DND-41 (cell line): Measurements from ENCODE around the gene HLA-DPB1.
"Not testable (repeated sequence)": the region's sequence is repeated elsewhere in the genome, so short reads cannot be mapped to it uniquely, and the experiment has no call there.

Experiments
- ATAC-seq: fragments of 200-7000 bp; cut with Tn5 transposase; 3 replicates; pipeline ENCODE4 v1.9.1; 2021; ENCODE audit warnings: low read depth; ENCODE audit not compliant: insufficient read depth
- DNase-seq: peaks from one replicate; pipeline ENCODE4 v3.0.0-alpha.2; 2020
- H2AFZ ChIP-seq: 2 replicates; pipeline ENCODE4 v1.6.0; 2012; ENCODE audit warnings: low read depth, low read length
- H3K27ac ChIP-seq: 2 replicates; pipeline ENCODE4 v1.5.1; 2012; ENCODE audit warnings: low read length, inconsistent platforms
- H3K27me3 ChIP-seq: fragments of 200-600 bp; sonication (generic); 2 replicates; pipeline ENCODE4 v1.6.0; 2012; ENCODE audit warnings: low read length, mild to moderate bottlenecking, inconsistent platforms; ENCODE audit not compliant: insufficient read depth, poor library complexity
- H3K36me3 ChIP-seq: 2 replicates; pipeline ENCODE4 v1.5.1; 2012; ENCODE audit warnings: low read length, inconsistent platforms; ENCODE audit not compliant: insufficient read depth
- H3K4me1 ChIP-seq: 2 replicates; pipeline ENCODE4 v1.5.1; 2012; ENCODE audit warnings: mild to moderate bottlenecking, low read length; ENCODE audit not compliant: insufficient read depth
- H3K4me2 ChIP-seq: 2 replicates; pipeline ENCODE4 v1.6.0; 2012; ENCODE audit warnings: mild to moderate bottlenecking, moderate library complexity, low read length, inconsistent platforms; ENCODE audit not compliant: insufficient read depth
- H3K4me3 ChIP-seq, 2 experiments: fragments of 200-600 bp in 1 of 2; shearing (Covaris generic) in 1 of 2; 2 replicates each; pipeline ENCODE4 v1.5.1; 2012 to 2016; ENCODE audit warnings: inconsistent platforms in 2 of 2, low read length in 2 of 2, mild to moderate bottlenecking in 2 of 2, low read depth in 1 of 2, moderate library complexity in 1 of 2
- H3K79me2 ChIP-seq: 2 replicates; pipeline ENCODE4 v1.6.0; 2012; ENCODE audit warnings: low read length, inconsistent platforms; ENCODE audit not compliant: insufficient read depth
- H3K9ac ChIP-seq: 2 replicates; pipeline ENCODE4 v1.6.0; 2012; ENCODE audit warnings: low read depth, mild to moderate bottlenecking, inconsistent platforms, low read length, moderate library complexity
- H3K9me3 ChIP-seq: 2 replicates; pipeline ENCODE4 v1.5.1; 2012; ENCODE audit warnings: low read length, moderate library complexity, mild to moderate bottlenecking, inconsistent platforms; ENCODE audit not compliant: insufficient read depth, severe bottlenecking
- H4K20me1 ChIP-seq: 2 replicates; pipeline ENCODE4 v1.6.0; 2012; ENCODE audit warnings: low read length; ENCODE audit not compliant: insufficient read depth
- CTCF ChIP-seq: IDR thresholded peaks from 2 replicates; pipeline ENCODE4 v1.5.1; 2012; ENCODE audit warnings: borderline replicate concordance, low read length, moderate library complexity, mild to moderate bottlenecking; ENCODE audit not compliant: poor library complexity, severe bottlenecking; ENCODE audit errors: extremely low read depth
- EZH2 ChIP-seq: IDR thresholded peaks from 3 replicates; pipeline ENCODE4 v1.6.1; 2012; ENCODE audit warnings: borderline replicate concordance, low read depth, mild to moderate bottlenecking, moderate library complexity, low read length, inconsistent platforms; ENCODE audit not compliant: severe bottlenecking

HLA-DPB1 gene

GRCh38 chr6:33053230-33053629 lies 22.6 kb upstream of the HLA-DPB1 start:
- Histone ChIP-seq H3K9me3 (no peaks in the 10 kb centered on the region), H3K9ac (no peak overlapping the region), H3K36me3 (no peaks in the 10 kb centered on the region), H3K4me3 (no peak overlapping the region), H3K4me2 (no peak overlapping the region), H4K20me1 (no peaks in the 10 kb centered on the region), H3K4me1 (no peaks in the 10 kb centered on the region), H2AFZ (no peak overlapping the region), H3K79me2 (no peaks in the 10 kb centered on the region), H3K27me3 (peaks cover 11% of the 10 kb centered on the region), H3K27ac (no peak overlapping the region)
- TF ChIP-seq CTCF (no peak), EZH2 (no peak)
- ATAC-seq, result no peak
- DNase-seq, result no peak

DNA sequence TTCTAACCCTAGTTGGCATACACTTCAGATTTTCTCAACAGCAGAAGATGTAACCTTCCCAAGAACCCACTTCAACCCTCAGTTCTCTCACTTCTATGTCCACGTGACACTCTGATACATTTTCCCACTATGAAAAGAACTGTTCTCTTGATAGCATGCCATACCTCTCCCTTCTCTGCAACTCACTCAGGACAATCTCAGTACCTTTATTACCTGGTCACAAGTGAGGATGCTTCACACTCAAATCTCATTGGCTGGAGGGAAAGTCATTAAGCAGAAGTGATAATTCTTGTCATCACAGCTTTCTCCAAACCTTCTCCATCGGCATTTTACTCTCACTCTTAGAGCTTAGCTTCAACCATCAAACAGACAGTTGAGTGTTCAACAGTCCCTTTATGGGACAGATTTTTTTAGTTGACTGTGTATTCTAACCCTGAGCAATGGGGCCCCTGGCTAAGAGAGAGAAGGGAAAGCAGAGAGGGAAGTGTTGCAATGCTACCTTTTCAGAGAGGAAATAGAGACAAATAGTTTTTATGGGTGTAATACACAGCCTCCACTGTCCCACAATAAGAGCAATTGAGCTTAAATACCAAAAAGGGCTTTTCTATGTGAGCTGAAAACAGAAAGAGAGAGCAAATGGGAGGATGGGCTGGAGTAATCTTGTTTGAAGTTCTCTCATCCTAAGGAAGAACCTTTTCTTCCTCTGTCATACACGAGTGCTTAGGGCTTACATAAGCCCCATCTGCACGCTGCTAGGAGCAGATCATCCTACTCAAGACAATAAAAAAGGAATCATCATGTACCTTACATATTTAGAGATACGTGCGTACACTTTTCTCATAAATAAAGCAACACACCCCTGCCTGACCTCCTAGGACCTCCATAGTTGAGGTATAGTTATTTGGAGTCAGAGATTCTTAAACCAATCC lies 18.3 kb upstream of the HLA-DPB1 start:
- Histone ChIP-seq H3K79me2 (no peaks in the 10 kb centered on the region), H3K27me3 (peaks cover 6% of the 10 kb centered on the region), H3K9me3 (no peaks in the 10 kb centered on the region), H4K20me1 (no peaks in the 10 kb centered on the region), H3K9ac (no peak overlapping the region), H2AFZ (no peak overlapping the region), H3K36me3 (no peaks in the 10 kb centered on the region), H3K4me2 (no peak overlapping the region), H3K4me3 (no peak overlapping the region), H3K4me1 (no peaks in the 10 kb centered on the region), H3K27ac (no peak overlapping the region)
- DNase-seq, result no peak
- ATAC-seq, result no peak
- TF ChIP-seq CTCF, result no peak
- no peak for TF ChIP-seq EZH2

DNA sequence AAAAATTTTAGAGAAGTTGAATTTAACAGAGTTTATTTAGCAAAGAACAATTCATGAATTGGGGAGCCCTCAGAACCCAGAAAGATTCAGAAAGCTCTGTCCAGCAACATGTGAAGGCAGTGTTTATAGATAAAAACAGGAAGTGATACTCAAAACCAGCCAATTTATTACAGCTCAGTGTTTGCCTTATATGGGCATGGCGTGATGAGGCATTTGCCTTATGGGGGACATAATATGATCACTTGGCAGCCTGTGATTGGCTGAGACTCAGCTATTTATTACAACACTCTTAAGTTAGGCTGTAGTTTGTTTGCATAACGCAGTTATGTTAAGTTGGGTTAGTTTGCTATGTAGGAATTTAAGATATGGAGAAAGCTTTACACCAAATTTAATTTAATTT lies 13.8 kb upstream of the HLA-DPB1 start:
- Histone ChIP-seq H3K4me2 (no peak overlapping the region), H3K27ac (no peak overlapping the region)

DNA sequence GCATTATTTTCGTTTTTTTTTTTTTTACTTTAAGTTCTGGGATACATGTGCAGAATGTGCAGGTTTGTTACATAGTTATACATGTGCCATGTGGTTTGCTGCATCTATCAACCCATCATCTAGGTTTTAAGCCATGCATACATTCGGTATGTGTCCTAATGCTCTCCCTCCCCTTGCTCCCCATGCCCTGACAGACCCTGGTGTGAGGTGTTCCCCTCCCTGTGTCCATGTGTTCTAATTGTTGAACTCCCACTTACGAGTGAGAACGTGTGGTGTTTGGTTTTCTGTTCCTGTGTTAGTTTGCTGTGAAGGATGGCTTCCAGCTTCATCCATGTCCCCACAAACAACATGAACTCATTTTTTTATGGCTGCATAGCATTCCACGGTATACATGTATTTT lies 12.4 kb upstream of the HLA-DPB1 start:
- not testable (repeated sequence) for DNase-seq, H3K4me3 ChIP-seq, H3K79me2 ChIP-seq, H2AFZ ChIP-seq, H4K20me1 ChIP-seq, H3K9me3 ChIP-seq, H3K4me2 ChIP-seq, H3K4me1 ChIP-seq, H3K36me3 ChIP-seq, ATAC-seq, H3K9ac ChIP-seq, H3K27ac ChIP-seq
- peaks cover 27% of the 10 kb centered on the region for H3K27me3 ChIP-seq

More for the DNA sequence above, 13.8 kb upstream of the HLA-DPB1 start:
- H4K20me1 ChIP-seq, result no peaks in the 10 kb centered on the region
- no peaks in the 10 kb centered on the region for H3K9me3 ChIP-seq
- peaks cover 27% of the 10 kb centered on the region for H3K27me3 ChIP-seq
- ATAC-seq (no peak), DNase-seq (no peak)
- TF ChIP-seq CTCF (no peak), EZH2 (no peak)
- H3K9ac ChIP-seq, result no peak overlapping the region
- H2AFZ ChIP-seq, result no peak overlapping the region
- H3K36me3 ChIP-seq, result no peaks in the 10 kb centered on the region
- no peaks in the 10 kb centered on the region for H3K79me2 ChIP-seq
- no peaks in the 10 kb centered on the region for H3K4me1 ChIP-seq
- H3K4me3 ChIP-seq, result no peak overlapping the region
